Keratinocyte (primary cell): ENCODE measurements around the gene GLCE.

ENCODE experiments used
- CTCF ChIP-seq, 3 experiments: IDR thresholded peaks in 1 of 3; conservative IDR thresholded peaks in 1 of 3; optimal IDR thresholded peaks in 1 of 3; 2 replicates in 2 of 3; 3 replicates in 1 of 3; pipeline versions ENCODE3 to v1.5.1; 2011; ENCODE audit warnings: low read length in 3 of 3, mild to moderate bottlenecking in 3 of 3, moderate library complexity in 2 of 3, control low read depth in 1 of 3, inconsistent platforms in 1 of 3; ENCODE audit not compliant: insufficient read depth in 2 of 3; ENCODE audit errors: extremely low read depth in 1 of 3
- EZH2 ChIP-seq: IDR thresholded peaks from one replicate; pipeline ENCODE4 v1.6.1; 2012; ENCODE audit warnings: inconsistent platforms, mild to moderate bottlenecking, low read length, moderate library complexity

GRCh38 chr15:69289342-69290146, 129.1 kb downstream of the GLCE start:
- TF ChIP-seq CTCF (optimal IDR thresholded peaks at IDR 0.05 in 1 of 3, IDR thresholded peaks at IDR 0.05 in 1 of 3, conservative IDR thresholded peaks at IDR 0.05 in 1 of 3; ENCODE audit: extremely low read depth in 1 of 3, insufficient read depth in 2 of 3, low read length in 3 of 3) (no peak), EZH2 (no peak)
